ENCODE measurements around the gene DENND4A. TPM values are rescaled to one million over a fixed set of nuclear protein-coding genes. Genes with fewer than 3 reads are reported as not detected.
A peak's percentile ranks its signal among the peaks of the same experiment; 100 is the strongest.

The DENND4A gene
- total RNA-seq, 2 experiments from 2014 or later = 40.4 to 41.1 TPM

DNA sequence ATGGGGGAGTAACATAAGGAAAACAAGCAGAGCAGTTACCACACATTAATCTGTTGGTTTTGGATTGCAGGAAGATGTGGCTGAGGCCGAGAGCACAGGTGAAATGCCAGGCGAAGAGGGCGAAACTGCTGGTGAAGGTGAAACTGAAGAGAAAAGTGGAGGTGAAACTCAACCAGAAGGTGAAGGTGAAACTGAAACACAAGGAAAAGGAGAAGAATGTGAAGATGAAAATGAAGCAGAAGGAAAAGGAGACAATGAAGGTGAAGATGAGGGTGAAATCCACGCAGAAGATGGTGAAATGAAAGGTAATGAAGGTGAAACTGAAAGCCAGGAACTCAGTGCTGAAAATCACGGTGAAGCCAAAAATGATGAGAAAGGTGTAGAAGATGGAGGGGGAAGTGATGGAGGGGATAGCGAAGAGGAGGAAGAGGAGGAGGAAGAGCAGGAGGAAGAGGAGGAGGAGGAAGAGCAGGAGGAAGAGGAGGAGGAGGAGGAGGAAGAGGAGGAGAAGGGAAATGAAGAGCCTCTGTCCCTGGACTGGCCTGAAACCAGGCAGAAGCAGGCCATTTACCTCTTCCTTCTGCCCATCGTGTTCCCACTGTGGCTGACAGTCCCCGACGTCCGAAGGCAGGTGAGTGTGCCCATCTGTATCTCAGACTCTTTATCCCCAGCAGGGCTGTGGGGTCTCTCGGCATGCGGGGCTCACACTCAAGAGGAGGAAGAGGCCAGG lies 141.6 kb downstream of the DENND4A start:
- peaks cover 15% of the 10 kb centered on the region for H3K4me1 Mint-ChIP-seq
- no peak overlapping the region for H3K27ac Mint-ChIP-seq
- H3K27me3 Mint-ChIP-seq = no peaks in the 10 kb centered on the region
- no peaks in the 10 kb centered on the region for H3K9me3 Mint-ChIP-seq
- POLR2A ChIA-PET = interaction anchor here (1.5 kb wide), 1 partner anchor 13 kb away, joined by 4 read pairs; no protein-coding TSS in a partner anchor
- no peak overlapping the region for H3K4me3 Mint-ChIP-seq
- peaks cover 23% of the 10 kb centered on the region for H3K36me3 Mint-ChIP-seq (ENCODE audit: low read depth)
- no peak for DNase-seq
- CTCF ChIA-PET = interaction anchor here (2.6 kb wide), 1 partner anchor 12 kb away, joined by 18 read pairs; no protein-coding TSS in a partner anchor

GRCh38 chr15:65646486-65646885 lies 145.6 kb downstream of the DENND4A start:
- CTCF ChIA-PET = interaction anchor here (1.2 to 1.9 kb wide), 2 partner anchors 10 to 172 kb away, joined by 3 to 4 read pairs; no protein-coding TSS in a partner anchor
- peaks cover 13% of the 10 kb centered on the region for H3K4me1 Mint-ChIP-seq
- H3K36me3 Mint-ChIP-seq (ENCODE audit: low read depth) = peaks cover 1% of the 10 kb centered on the region
- H3K4me3 Mint-ChIP-seq = no peak overlapping the region
- no peaks in the 10 kb centered on the region for H3K9me3 Mint-ChIP-seq
- H3K27ac Mint-ChIP-seq = no peak overlapping the region
- no peaks in the 10 kb centered on the region for H3K27me3 Mint-ChIP-seq
- POLR2A ChIA-PET = interaction anchor here (1.2 kb wide), 1 partner anchor 36 kb away, joined by 3 read pairs; the partner anchor contains the start of gene INTS14
- DNase-seq = no peak

- Mint-ChIP-seq H3K9me3 (no peaks in the 10 kb centered on the region), H3K27me3 (no peaks in the 10 kb centered on the region), H3K27ac (no peak overlapping the region), H3K36me3 (ENCODE audit: low read depth) (no peaks in the 10 kb centered on the region), H3K4me1 (peaks cover 5% of the 10 kb centered on the region), H3K4me3 (no peak overlapping the region)
- no peak for DNase-seq
- POLR2A ChIA-PET = no interaction called here
- CTCF ChIA-PET = interaction anchor here (0.9 to 1.9 kb wide), 3 partner anchors 9 to 211 kb away, joined by 4 to 5 read pairs (median 4); no protein-coding TSS in a partner anchor
Measured at GRCh38 chr15:65645392-65645791, 146.7 kb downstream of the DENND4A start.

GRCh38 chr15:65644282-65644681 lies 147.8 kb downstream of the DENND4A start:
- H3K27ac Mint-ChIP-seq = no peak overlapping the region
- no peaks in the 10 kb centered on the region for H3K9me3 Mint-ChIP-seq
- no peaks in the 10 kb centered on the region for H3K4me1 Mint-ChIP-seq
- CTCF ChIA-PET = interaction anchor here (1.0 kb wide), 1 partner anchor 185 kb away, joined by 3 read pairs; no protein-coding TSS in a partner anchor
- H3K4me3 Mint-ChIP-seq = no peak overlapping the region
- POLR2A ChIA-PET = interaction anchor here (0.9 kb wide), 1 partner anchor 224 kb away, joined by 3 read pairs; no protein-coding TSS in a partner anchor
- DNase-seq = no peak
- no peaks in the 10 kb centered on the region for H3K36me3 Mint-ChIP-seq (ENCODE audit: low read depth)
- no peaks in the 10 kb centered on the region for H3K27me3 Mint-ChIP-seq

- no peak for DNase-seq
- Mint-ChIP-seq H3K27me3 (no peaks in the 10 kb centered on the region), H3K4me3 (no peak overlapping the region), H3K27ac (no peak overlapping the region), H3K9me3 (no peaks in the 10 kb centered on the region), H3K4me1 (peaks cover 10% of the 10 kb centered on the region), H3K36me3 (ENCODE audit: low read depth) (no peaks in the 10 kb centered on the region)
- ChIA-PET CTCF (interaction anchor here (1.2 to 7.7 kb wide), 3 partner anchors 11 to 193 kb away, joined by 3 to 63 read pairs (median 5); no protein-coding TSS in a partner anchor), POLR2A (interaction anchor here (0.7 to 0.9 kb wide), 3 partner anchors 32 to 149 kb away, joined by 3 read pairs; partner anchors contain the start of gene INTS14)
Measured at GRCh38 chr15:65642594-65642993, 149.5 kb downstream of the DENND4A start.

GRCh38 chr15:65641768-65642475 lies 150.2 kb downstream of the DENND4A start:
- ChIA-PET POLR2A (interaction anchor here (0.9 kb wide), 2 partner anchors 31 to 149 kb away, joined by 3 read pairs; partner anchors contain the start of gene INTS14), CTCF (interaction anchor here (0.6 to 7.7 kb wide), 3 partner anchors 187 to 226 kb away, joined by 3 to 63 read pairs (median 3); no protein-coding TSS in a partner anchor)
- DNase-seq = no peak
- Mint-ChIP-seq H3K27ac (no peak overlapping the region), H3K36me3 (ENCODE audit: low read depth) (no peaks in the 10 kb centered on the region), H3K4me1 (peaks cover 10% of the 10 kb centered on the region), H3K9me3 (no peaks in the 10 kb centered on the region), H3K4me3 (no peak overlapping the region), H3K27me3 (no peaks in the 10 kb centered on the region)

GRCh38 chr15:65639509-65639908 lies 152.6 kb downstream of the DENND4A start:
- Mint-ChIP-seq H3K27me3 (no peaks in the 10 kb centered on the region), H3K4me3 (no peak overlapping the region), H3K4me1 (peaks cover 10% of the 10 kb centered on the region), H3K27ac (no peak overlapping the region), H3K36me3 (ENCODE audit: low read depth) (no peaks in the 10 kb centered on the region), H3K9me3 (no peaks in the 10 kb centered on the region)
- POLR2A ChIA-PET = interaction anchor here (0.7 kb wide), 1 partner anchor 10 kb away, joined by 3 read pairs; no protein-coding TSS in a partner anchor
- no peak for DNase-seq
- CTCF ChIA-PET = interaction anchor here (0.6 to 7.7 kb wide), 11 partner anchors 10 to 223 kb away, joined by 3 to 63 read pairs (median 5); partner anchors contain the start of gene SLC24A1

GRCh38 chr15:65638681-65639089 lies 153.4 kb downstream of the DENND4A start:
- Mint-ChIP-seq H3K27ac (no peak overlapping the region), H3K4me1 (peaks cover 17% of the 10 kb centered on the region), H3K4me3 (peak overlapping the region; percentile 38), H3K27me3 (no peaks in the 10 kb centered on the region), H3K36me3 (ENCODE audit: low read depth) (no peaks in the 10 kb centered on the region), H3K9me3 (no peaks in the 10 kb centered on the region)
- DNase-seq = peak; percentile 40
- ChIA-PET CTCF (interaction anchor here (0.7 to 7.7 kb wide), 16 partner anchors 10 to 230 kb away, joined by 3 to 63 read pairs (median 6); partner anchors contain the start of genes INTS14, RAB11A and SLC24A1), POLR2A (interaction anchor here (0.7 to 1.3 kb wide), 2 partner anchors 11 to 154 kb away, joined by 3 read pairs; partner anchors contain the start of gene DENND4A)

DNA sequence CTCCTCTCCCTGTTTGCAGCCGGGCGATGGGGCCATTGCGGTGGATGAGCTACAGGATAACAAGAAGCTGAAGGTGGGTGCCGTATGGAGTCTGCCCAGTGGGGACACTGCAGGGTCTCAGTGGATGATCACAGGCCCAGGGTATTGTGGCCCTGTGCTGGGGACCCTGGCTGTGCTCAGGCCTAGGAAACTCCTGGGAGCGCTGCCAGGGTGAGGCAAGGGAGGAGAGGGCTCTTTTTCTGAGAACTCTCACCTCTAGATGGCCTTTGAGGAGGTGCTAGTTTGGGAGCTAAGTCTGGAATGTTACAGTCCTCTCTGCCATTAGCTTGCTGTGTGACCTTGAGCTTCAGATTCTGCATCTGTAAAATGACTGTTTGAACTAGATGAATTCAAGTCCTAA lies 154.0 kb downstream of the DENND4A start:
- H3K4me1 Mint-ChIP-seq = peaks cover 18% of the 10 kb centered on the region
- no peak overlapping the region for H3K4me3 Mint-ChIP-seq
- no peak overlapping the region for H3K27ac Mint-ChIP-seq
- no peaks in the 10 kb centered on the region for H3K9me3 Mint-ChIP-seq
- DNase-seq = no peak
- POLR2A ChIA-PET = interaction anchor here (0.7 to 1.3 kb wide), 2 partner anchors 11 to 154 kb away, joined by 3 read pairs; partner anchors contain the start of gene DENND4A
- no peaks in the 10 kb centered on the region for H3K27me3 Mint-ChIP-seq
- no peaks in the 10 kb centered on the region for H3K36me3 Mint-ChIP-seq (ENCODE audit: low read depth)
- CTCF ChIA-PET = interaction anchor here (0.5 to 7.7 kb wide), 16 partner anchors 9 to 231 kb away, joined by 3 to 63 read pairs (median 6); partner anchors contain the start of genes INTS14, RAB11A and SLC24A1

- Mint-ChIP-seq H3K27me3 (peaks cover 3% of the 10 kb centered on the region), H3K9me3 (no peaks in the 10 kb centered on the region), H3K4me1 (peaks cover 44% of the 10 kb centered on the region), H3K36me3 (ENCODE audit: low read depth) (no peaks in the 10 kb centered on the region), H3K4me3 (no peak overlapping the region), H3K27ac (no peak overlapping the region)
- ChIA-PET CTCF (no interaction called here), POLR2A (no interaction called here)
- DNase-seq = no peak
Measured at GRCh38 chr15:65634356-65634755, 157.7 kb downstream of the DENND4A start.

GRCh38 chr15:65633752-65634151 lies 158.3 kb downstream of the DENND4A start:
- POLR2A ChIA-PET = interaction anchor here (1.0 kb wide), 1 partner anchor 163 kb away, joined by 3 read pairs; no protein-coding TSS in a partner anchor
- Mint-ChIP-seq H3K27me3 (peaks cover 3% of the 10 kb centered on the region), H3K9me3 (no peaks in the 10 kb centered on the region), H3K4me3 (no peak overlapping the region), H3K36me3 (ENCODE audit: low read depth) (no peaks in the 10 kb centered on the region), H3K27ac (no peak overlapping the region), H3K4me1 (peaks cover 39% of the 10 kb centered on the region)
- no peak for DNase-seq
- CTCF ChIA-PET = no interaction called here

DNA sequence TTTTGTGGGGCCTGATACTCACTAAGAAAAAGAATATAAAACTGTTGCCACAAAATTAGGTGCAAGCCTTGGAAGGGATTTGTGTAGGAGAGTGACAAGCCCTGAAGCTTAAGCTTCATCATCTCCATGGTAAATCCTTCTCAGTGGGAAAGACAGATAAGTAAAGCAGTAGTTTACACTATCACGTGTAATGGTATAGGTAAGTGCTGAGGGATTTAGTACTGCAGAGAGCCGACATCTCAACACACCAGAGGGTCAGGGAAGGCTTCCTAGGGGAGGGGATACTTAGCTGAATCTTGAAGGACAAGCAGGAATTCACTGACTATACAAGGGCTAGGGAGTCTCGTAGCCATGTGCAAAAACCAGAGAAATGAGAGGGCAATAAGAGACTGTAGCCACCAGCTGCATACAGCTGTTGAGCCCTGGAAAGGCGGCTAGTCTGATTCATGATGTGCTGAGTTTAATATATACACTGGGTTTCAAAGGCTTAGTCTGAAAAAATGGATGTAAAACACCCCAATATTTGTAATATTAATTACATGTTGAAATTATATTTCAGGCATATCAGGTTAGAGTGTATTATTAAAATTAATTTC lies 159.2 kb downstream of the DENND4A start:
- Mint-ChIP-seq H3K36me3 (ENCODE audit: low read depth) (no peaks in the 10 kb centered on the region), H3K4me3 (no peak overlapping the region), H3K27ac (no peak overlapping the region), H3K4me1 (peaks cover 34% of the 10 kb centered on the region), H3K9me3 (no peaks in the 10 kb centered on the region), H3K27me3 (peaks cover 3% of the 10 kb centered on the region)
- ChIA-PET CTCF (interaction anchor here (1.1 to 2.7 kb wide), 2 partner anchors 22 to 230 kb away, joined by 4 to 13 read pairs; partner anchors contain the start of gene INTS14), POLR2A (interaction anchor here (1.0 kb wide), 1 partner anchor 164 kb away, joined by 3 read pairs; no protein-coding TSS in a partner anchor)
- DNase-seq = no peak
